HFF-Myc (cell line): ENCODE results near the gene RHOH.

Source experiments
- DNase-seq: peaks from one replicate; pipeline ENCODE4 v3.0.0-alpha.2; 2011; ENCODE audit warnings: low read depth; ENCODE audit errors: extremely low read depth
- H3K4me3 ChIP-seq: replicated peaks from 2 replicates; pipeline ENCODE4 v1.5.1; 2011; ENCODE audit warnings: low read depth, mild to moderate bottlenecking, control low read depth, low read length
- CTCF ChIP-seq: IDR thresholded peaks from 2 replicates; pipeline ENCODE4 v1.5.1; 2012; ENCODE audit warnings: mild to moderate bottlenecking, low read depth, low read length, control low read depth; ENCODE audit errors: missing control alignments

RHOH gene

GRCh38 chr4:40264497-40264896, 67.7 kb downstream of the RHOH start:
- TF ChIP-seq CTCF, result no peak
- H3K4me3 ChIP-seq, result no peak overlapping the region
- DNase-seq, result no peak

DNA sequence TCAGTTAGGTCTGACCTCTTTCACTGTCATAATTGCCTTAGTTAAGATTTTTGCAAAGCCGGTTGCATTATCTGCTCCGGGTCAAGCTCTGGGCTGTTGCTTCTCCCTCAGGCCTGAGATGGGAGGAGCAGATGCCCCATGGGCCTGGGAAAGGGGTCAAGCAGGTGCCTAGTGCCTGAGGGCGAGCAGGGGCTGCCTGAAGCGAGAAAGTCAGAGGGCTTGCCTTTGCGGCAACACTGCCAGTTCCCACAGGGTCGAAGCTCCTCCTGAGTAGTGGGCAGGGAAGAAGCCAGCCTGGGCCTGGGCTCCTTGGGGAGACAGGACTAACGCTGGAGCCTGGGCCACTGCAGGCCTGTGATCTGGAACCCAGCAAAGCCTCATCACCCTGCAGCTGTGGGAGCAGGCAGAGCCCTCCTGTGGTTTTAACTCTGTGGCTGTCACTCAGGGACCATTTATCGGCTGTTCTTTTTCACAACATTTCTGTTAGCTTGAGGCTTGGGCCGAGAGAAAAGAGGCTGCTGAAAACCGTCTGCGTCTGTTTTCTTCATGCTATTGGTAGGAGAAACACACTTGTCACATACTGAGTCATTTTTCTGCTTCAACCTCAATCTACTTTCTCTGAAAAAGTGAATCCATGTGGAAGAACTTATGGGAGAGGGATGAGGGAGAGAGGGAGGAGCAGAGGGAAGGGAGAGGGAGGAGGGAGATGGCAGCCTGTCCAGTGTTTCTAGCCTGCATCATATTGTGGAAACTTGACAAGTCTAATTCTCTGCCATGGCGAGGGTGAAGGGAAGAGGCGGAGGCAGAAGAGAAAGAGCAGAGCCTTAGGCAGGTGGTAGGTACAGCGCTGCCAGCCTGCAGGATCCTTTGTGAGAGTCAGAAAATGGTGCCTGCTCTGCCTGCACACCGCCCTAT, 68.4 kb downstream of the RHOH start:
- no peak for DNase-seq
- no peak overlapping the region for H3K4me3 ChIP-seq

GRCh38 chr4:40265910-40266274, 69.1 kb downstream of the RHOH start:
- no peak overlapping the region for H3K4me3 ChIP-seq
- no peak for DNase-seq
- no peak for TF ChIP-seq CTCF

More for the DNA sequence above, 68.4 kb downstream of the RHOH start:
- no peak for TF ChIP-seq CTCF

- no peak for DNase-seq
- no peak for TF ChIP-seq CTCF
- H3K4me3 ChIP-seq, result no peak overlapping the region
Observed at GRCh38 chr4:40269133-40269532, 72.3 kb downstream of the RHOH start.

- DNase-seq, result no peak
- no peak for TF ChIP-seq CTCF
- H3K4me3 ChIP-seq, result no peak overlapping the region
Observed at GRCh38 chr4:40270609-40271008, 73.8 kb downstream of the RHOH start.

GRCh38 chr4:40275065-40275730, 78.4 kb downstream of the RHOH start:
- no peak overlapping the region for H3K4me3 ChIP-seq
- DNase-seq, result no peak
- no peak for TF ChIP-seq CTCF
